ENCODE measurements around the gene KCND2. TPM values are rescaled to one million over a fixed set of nuclear protein-coding genes. Genes with fewer than 3 reads are reported as not detected.

KCND2 gene
- total and polyA plus RNA-seq, 5 donors, result 0.02 to 0.18 (median 0.11) TPM; not detected in 2

GRCh38 chr7:120272261-120272660, 714 bp upstream of the KCND2 start:
- peak overlapping the region; percentile 43 for H3K4me3 ChIP-seq (ENCODE audit: low read length)
- no peak for DNase-seq
- intact Hi-C loops (cut with DNase I), result no loop called here
- H3K9me3 ChIP-seq (ENCODE audit: control insufficient read depth, low read length), result no peaks in the 10 kb centered on the region
- H3K27ac ChIP-seq (ENCODE audit: low read length), result no peak overlapping the region
- under 1% methylated on average over 17 of the region's 17 CpGs for WGBS
- H3K27me3 ChIP-seq (ENCODE audit: control insufficient read depth, insufficient read depth), result no peaks in the 10 kb centered on the region
- ATAC-seq, result peak; percentile 26 to 29
- no peaks in the 10 kb centered on the region for H3K4me1 ChIP-seq (ENCODE audit: control insufficient read depth, insufficient read depth, low read length)

GRCh38 chr7:120273476-120273975, 551 bp downstream of the KCND2 start:
- Histone ChIP-seq H3K4me1 (ENCODE audit: control insufficient read depth, insufficient read depth, low read length) (no peaks in the 10 kb centered on the region), H3K9me3 (ENCODE audit: control insufficient read depth, low read length) (no peaks in the 10 kb centered on the region), H3K27ac (ENCODE audit: low read length) (no peak overlapping the region), H3K4me3 (ENCODE audit: low read length) (peak overlapping the region; percentile 43), H3K27me3 (ENCODE audit: control insufficient read depth, insufficient read depth) (no peaks in the 10 kb centered on the region)
- no peak for ATAC-seq
- intact Hi-C loops (cut with DNase I), result no loop called here
- peak in 2 of 3 donors; percentile 27 to 54 for DNase-seq
- under 1% methylated on average over 38 of the region's 38 CpGs for WGBS

- no peaks in the 10 kb centered on the region for H3K4me1 ChIP-seq (ENCODE audit: control insufficient read depth, insufficient read depth, low read length)
- no peak overlapping the region for H3K27ac ChIP-seq (ENCODE audit: low read length)
- no peak overlapping the region for H3K4me3 ChIP-seq (ENCODE audit: low read length)
- 94% methylated on average over 16 of the region's 16 CpGs for WGBS
- no peaks in the 10 kb centered on the region for H3K9me3 ChIP-seq (ENCODE audit: control insufficient read depth, low read length)
- intact Hi-C loops (cut with DNase I), result no loop called here
- no peak for ATAC-seq
- DNase-seq, result peak in 2 of 3 donors; percentile 20 to 25
- no peaks in the 10 kb centered on the region for H3K27me3 ChIP-seq (ENCODE audit: control insufficient read depth, insufficient read depth)
Measured at GRCh38 chr7:120274482-120274881, 1.5 kb downstream of the KCND2 start.

GRCh38 chr7:120274899-120275298, 1.9 kb downstream of the KCND2 start:
- peak in 2 of 3 donors; percentile 11 to 16 for DNase-seq
- Histone ChIP-seq H3K27ac (ENCODE audit: low read length) (no peak overlapping the region), H3K4me3 (ENCODE audit: low read length) (no peak overlapping the region), H3K9me3 (ENCODE audit: control insufficient read depth, low read length) (no peaks in the 10 kb centered on the region), H3K27me3 (ENCODE audit: control insufficient read depth, insufficient read depth) (no peaks in the 10 kb centered on the region), H3K4me1 (ENCODE audit: control insufficient read depth, insufficient read depth, low read length) (no peaks in the 10 kb centered on the region)
- ATAC-seq, result no peak
- intact Hi-C loops (cut with DNase I), result no loop called here
- 97% methylated on average over 27 of the region's 27 CpGs for WGBS

- Histone ChIP-seq H3K4me1 (ENCODE audit: control insufficient read depth, insufficient read depth, low read length) (no peaks in the 10 kb centered on the region), H3K4me3 (ENCODE audit: low read length) (no peak overlapping the region), H3K27me3 (ENCODE audit: control insufficient read depth, insufficient read depth) (no peaks in the 10 kb centered on the region), H3K9me3 (ENCODE audit: control insufficient read depth, low read length) (no peaks in the 10 kb centered on the region), H3K27ac (ENCODE audit: low read length) (no peak overlapping the region)
- intact Hi-C loops (cut with DNase I), result no loop called here
- ATAC-seq, result no peak
- no peak for DNase-seq
Measured at GRCh38 chr7:120276720-120277119, 3.7 kb downstream of the KCND2 start.

GRCh38 chr7:120278773-120279172, 5.8 kb downstream of the KCND2 start:
- Histone ChIP-seq H3K4me3 (ENCODE audit: low read length) (no peak overlapping the region), H3K27me3 (ENCODE audit: control insufficient read depth, insufficient read depth) (no peaks in the 10 kb centered on the region), H3K4me1 (ENCODE audit: control insufficient read depth, insufficient read depth, low read length) (no peaks in the 10 kb centered on the region), H3K27ac (ENCODE audit: low read length) (no peak overlapping the region), H3K9me3 (ENCODE audit: control insufficient read depth, low read length) (no peaks in the 10 kb centered on the region)
- intact Hi-C loops (cut with DNase I), result no loop called here
- ATAC-seq (no peak), DNase-seq (no peak)
- WGBS, result 72% methylated on average over 3 of the region's 3 CpGs

- Histone ChIP-seq H3K27me3 (ENCODE audit: control insufficient read depth, insufficient read depth) (no peaks in the 10 kb centered on the region), H3K4me3 (ENCODE audit: low read length) (no peak overlapping the region), H3K4me1 (ENCODE audit: control insufficient read depth, insufficient read depth, low read length) (no peaks in the 10 kb centered on the region), H3K27ac (ENCODE audit: low read length) (no peak overlapping the region), H3K9me3 (ENCODE audit: control insufficient read depth, low read length) (no peaks in the 10 kb centered on the region)
- no peak for DNase-seq
- no peak for ATAC-seq
- intact Hi-C loops (cut with DNase I), result no loop called here
- WGBS, result 88% methylated on average over 3 of the region's 3 CpGs
Measured at GRCh38 chr7:120280743-120281142, 7.8 kb downstream of the KCND2 start.

- no peak overlapping the region for H3K27ac ChIP-seq (ENCODE audit: low read length)
- no peaks in the 10 kb centered on the region for H3K27me3 ChIP-seq (ENCODE audit: control insufficient read depth, insufficient read depth)
- ATAC-seq, result no peak
- intact Hi-C loops (cut with DNase I), result no loop called here
- no peaks in the 10 kb centered on the region for H3K4me1 ChIP-seq (ENCODE audit: control insufficient read depth, insufficient read depth, low read length)
- DNase-seq, result no peak
- H3K9me3 ChIP-seq (ENCODE audit: control insufficient read depth, low read length), result no peaks in the 10 kb centered on the region
- no peak overlapping the region for H3K4me3 ChIP-seq (ENCODE audit: low read length)
Measured at GRCh38 chr7:120293027-120293426, 20.1 kb downstream of the KCND2 start.

- H3K27me3 ChIP-seq (ENCODE audit: control insufficient read depth, insufficient read depth), result no peaks in the 10 kb centered on the region
- H3K9me3 ChIP-seq (ENCODE audit: control insufficient read depth, low read length), result no peaks in the 10 kb centered on the region
- ATAC-seq (no peak), DNase-seq (no peak)
- no peaks in the 10 kb centered on the region for H3K4me1 ChIP-seq (ENCODE audit: control insufficient read depth, insufficient read depth, low read length)
- WGBS, result 90% methylated on average over 7 of the region's 7 CpGs
- intact Hi-C loops (cut with DNase I), result no loop called here
- no peak overlapping the region for H3K4me3 ChIP-seq (ENCODE audit: low read length)
- no peak overlapping the region for H3K27ac ChIP-seq (ENCODE audit: low read length)
Measured at GRCh38 chr7:120302190-120302589, 29.2 kb downstream of the KCND2 start.

- H3K4me1 ChIP-seq (ENCODE audit: control insufficient read depth, insufficient read depth, low read length), result no peaks in the 10 kb centered on the region
- no peak overlapping the region for H3K4me3 ChIP-seq (ENCODE audit: low read length)
- ATAC-seq, result no peak
- no peaks in the 10 kb centered on the region for H3K27me3 ChIP-seq (ENCODE audit: control insufficient read depth, insufficient read depth)
- intact Hi-C loops (cut with DNase I), result no loop called here
- H3K27ac ChIP-seq (ENCODE audit: low read length), result no peak overlapping the region
- no peak for DNase-seq
- no peaks in the 10 kb centered on the region for H3K9me3 ChIP-seq (ENCODE audit: control insufficient read depth, low read length)
Measured at GRCh38 chr7:120303105-120303504, 30.1 kb downstream of the KCND2 start.

- no peak overlapping the region for H3K27ac ChIP-seq (ENCODE audit: low read length)
- DNase-seq, result no peak
- intact Hi-C loops (cut with DNase I), result no loop called here
- no peaks in the 10 kb centered on the region for H3K9me3 ChIP-seq (ENCODE audit: control insufficient read depth, low read length)
- no peak overlapping the region for H3K4me3 ChIP-seq (ENCODE audit: low read length)
- 84% methylated on average over 6 of the region's 6 CpGs for WGBS
- no peaks in the 10 kb centered on the region for H3K27me3 ChIP-seq (ENCODE audit: control insufficient read depth, insufficient read depth)
- ATAC-seq, result no peak
- H3K4me1 ChIP-seq (ENCODE audit: control insufficient read depth, insufficient read depth, low read length), result no peaks in the 10 kb centered on the region
Measured at GRCh38 chr7:120304674-120305073, 31.7 kb downstream of the KCND2 start.

GRCh38 chr7:120307991-120308545, 35.1 kb downstream of the KCND2 start:
- no peak overlapping the region for H3K4me3 ChIP-seq (ENCODE audit: low read length)
- 47% methylated on average over 4 of the region's 4 CpGs for WGBS
- DNase-seq, result no peak
- H3K27ac ChIP-seq (ENCODE audit: low read length), result no peak overlapping the region
- H3K4me1 ChIP-seq (ENCODE audit: control insufficient read depth, insufficient read depth, low read length), result no peaks in the 10 kb centered on the region
- no peak for ATAC-seq
- intact Hi-C loops (cut with DNase I), result no loop called here
- H3K27me3 ChIP-seq (ENCODE audit: control insufficient read depth, insufficient read depth), result no peaks in the 10 kb centered on the region
- no peaks in the 10 kb centered on the region for H3K9me3 ChIP-seq (ENCODE audit: control insufficient read depth, low read length)

Data from right cardiac atrium (tissue), 5 donors.